Measurements from ENCODE around the gene TBC1D3B.
"Not testable (repeated sequence)": the region's sequence is repeated elsewhere in the genome, so short reads cannot be mapped to it uniquely, and the experiment has no call there.

- not testable (repeated sequence) for TF ChIP-seq POLR2A, CTCF (IDR thresholded peaks at IDR 0.05)
Measured at GRCh38 chr17:36207383-36207782, 30.9 kb upstream of the TBC1D3B start.

Measured in gastroesophageal sphincter (tissue), 3 donors.